ENCODE results near the gene CPAMD8.

DNA sequence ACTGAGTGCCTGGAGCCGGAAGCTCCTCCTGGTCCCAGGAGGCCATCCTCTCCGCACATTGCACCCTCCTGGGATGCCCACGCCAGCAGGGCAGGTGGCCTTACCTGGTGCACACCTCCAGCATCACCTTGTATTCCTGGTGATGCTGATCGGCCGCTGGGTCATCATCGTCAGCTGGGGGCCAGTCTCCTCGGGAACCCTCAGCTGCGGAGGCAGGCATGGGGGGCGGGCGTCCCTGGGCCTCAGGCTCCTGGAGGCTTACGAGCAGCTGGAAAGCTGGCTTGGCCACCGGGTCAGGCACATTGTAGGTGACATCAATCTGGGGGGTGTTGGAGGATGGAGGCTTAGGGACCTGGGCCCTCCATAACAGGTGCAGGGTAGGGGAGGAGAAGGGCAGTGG, 124.1 kb downstream of the CPAMD8 start:
- TF ChIP-seq, protein P1, sequence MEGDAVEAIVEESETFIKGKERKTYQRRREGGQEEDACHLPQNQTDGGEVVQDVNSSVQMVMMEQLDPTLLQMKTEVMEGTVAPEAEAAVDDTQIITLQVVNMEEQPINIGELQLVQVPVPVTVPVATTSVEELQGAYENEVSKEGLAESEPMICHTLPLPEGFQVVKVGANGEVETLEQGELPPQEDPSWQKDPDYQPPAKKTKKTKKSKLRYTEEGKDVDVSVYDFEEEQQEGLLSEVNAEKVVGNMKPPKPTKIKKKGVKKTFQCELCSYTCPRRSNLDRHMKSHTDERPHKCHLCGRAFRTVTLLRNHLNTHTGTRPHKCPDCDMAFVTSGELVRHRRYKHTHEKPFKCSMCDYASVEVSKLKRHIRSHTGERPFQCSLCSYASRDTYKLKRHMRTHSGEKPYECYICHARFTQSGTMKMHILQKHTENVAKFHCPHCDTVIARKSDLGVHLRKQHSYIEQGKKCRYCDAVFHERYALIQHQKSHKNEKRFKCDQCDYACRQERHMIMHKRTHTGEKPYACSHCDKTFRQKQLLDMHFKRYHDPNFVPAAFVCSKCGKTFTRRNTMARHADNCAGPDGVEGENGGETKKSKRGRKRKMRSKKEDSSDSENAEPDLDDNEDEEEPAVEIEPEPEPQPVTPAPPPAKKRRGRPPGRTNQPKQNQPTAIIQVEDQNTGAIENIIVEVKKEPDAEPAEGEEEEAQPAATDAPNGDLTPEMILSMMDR (IDR thresholded peaks at IDR 0.05) = no peak
- TF ChIP-seq POLR2A (IDR thresholded peaks at IDR 0.05) = no peak

Measured in body of pancreas (tissue), 4 donors.